K562 (cell line): ENCODE data around the gene FBL. TPM values are rescaled to one million over a fixed set of nuclear protein-coding genes. Genes with fewer than 3 reads are reported as not detected.

Source experiments
- ATAC-seq: fragments of 200-7000 bp; cut with Tn5 transposase; 3 replicates; pipeline ENCODE4 v1.9.1; 2020; ENCODE audit warnings: moderate library complexity
- BruUV-seq: library from RNA; stranded (reverse); fragments of 400-500 nt; replicated peaks from 2 replicates; lab custom pipeline; 2021; lab: Mats Ljungman, UMichigan
- CTCF ChIA-PET: fragments of 300-600 bp; formaldehyde crosslinking; extraction: SDS; loops from one replicate; lab custom pipeline; 2021; ENCODE audit warnings: low intra/inter-chr PET ratio; lab: Yijun Ruan, JAX
- POLR2A ChIA-PET: fragments of 300-600, 350-650 bp; sonication (Branson Sonifier 250); formaldehyde crosslinking; extraction: SDS; loops from one replicate; lab custom pipeline; 2021; ENCODE audit warnings: antibody characterized with exemption, inconsistent platforms; lab: Yijun Ruan, JAX
- DNase-seq, 4 experiments: peaks; one replicate each; pipeline versions ENCODE4 v3.0.0 to v3.0.0-alpha.2; 2011 to 2018; ENCODE audit warnings: low spot score in 3 of 4, mixed read lengths in 3 of 4; ENCODE audit errors: extremely low read depth in 1 of 4
- FAIRE-seq: peaks from 2 replicates; lab custom pipeline; 2011; peaks lifted over from hg19 to GRCh38; lab: Jason Lieb, UNC
- H2AFZ ChIP-seq: 2 replicates; pipeline ENCODE4 v1.6.0; 2011; ENCODE audit warnings: low read depth, low read length, control low read depth, inconsistent platforms
- H3K27ac ChIP-seq: fragments of 200-600 bp; 3 replicates; pipeline ENCODE4 v1.8.0; 2011; ENCODE audit warnings: low read depth, mild to moderate bottlenecking, control low read depth, inconsistent platforms, low read length, moderate library complexity, mixed read lengths; ENCODE audit errors: extremely low read depth
- H3K27me3 ChIP-seq, 2 experiments: fragments of 300-600 bp in 1 of 2; 2 replicates in 1 of 2; 3 replicates in 1 of 2; pipeline versions ENCODE4 v1.6.0 to v1.8.0; 2011; ENCODE audit warnings: inconsistent platforms in 2 of 2, low read length in 2 of 2, mild to moderate bottlenecking in 1 of 2, mixed read lengths in 1 of 2, moderate library complexity in 1 of 2; ENCODE audit not compliant: control insufficient read depth in 2 of 2, insufficient read depth in 2 of 2
- H3K36me3 ChIP-seq: fragments of 300-600 bp; 3 replicates; pipeline ENCODE4 v1.8.0; 2011; ENCODE audit warnings: mild to moderate bottlenecking, low read length, inconsistent platforms; ENCODE audit not compliant: control insufficient read depth, insufficient read depth
- H3K4me1 ChIP-seq, 2 experiments: fragments of 200-600 bp in 1 of 2; replicated peaks in 1 of 2; 2 replicates in 1 of 2; 3 replicates in 1 of 2; pipeline versions ENCODE4 v1.5.1 to v1.8.0; 2011; ENCODE audit warnings: inconsistent platforms in 2 of 2, low read length in 2 of 2, mild to moderate bottlenecking in 1 of 2, mixed read lengths in 1 of 2, moderate library complexity in 1 of 2; ENCODE audit not compliant: control insufficient read depth in 2 of 2, insufficient read depth in 2 of 2
- H3K4me2 ChIP-seq: 2 replicates; pipeline ENCODE4 v1.6.1; 2011; ENCODE audit warnings: low read length, control low read depth, inconsistent platforms, mixed read lengths; ENCODE audit not compliant: insufficient read depth
- H3K4me3 ChIP-seq: fragments of 200-600 bp; sonication (generic), shearing (Covaris generic); 2 replicates; pipeline ENCODE4 v1.5.1; 2016; ENCODE audit warnings: control low read depth, inconsistent platforms
- H3K79me2 ChIP-seq: fragments of 200-600 bp; 3 replicates; pipeline ENCODE4 v1.8.0; 2011; ENCODE audit warnings: low read length, inconsistent platforms; ENCODE audit not compliant: control insufficient read depth, insufficient read depth
- H3K9ac ChIP-seq, 2 experiments: 2 replicates each; pipeline versions ENCODE4 v1.6.0 to v1.6.1; 2011; ENCODE audit warnings: low read depth in 2 of 2, low read length in 2 of 2, control low read depth in 1 of 2, inconsistent platforms in 1 of 2, mild to moderate bottlenecking in 1 of 2, mixed read lengths in 1 of 2; ENCODE audit not compliant: insufficient read depth in 1 of 2
- H3K9me1 ChIP-seq: one replicate; pipeline ENCODE4 v1.6.0; 2011; ENCODE audit warnings: inconsistent platforms, mild to moderate bottlenecking, low read length, moderate library complexity; ENCODE audit not compliant: control insufficient read depth, insufficient read depth
- H3K9me3 ChIP-seq: replicated peaks from 2 replicates; pipeline ENCODE4 v1.5.1; 2011; ENCODE audit warnings: low read depth, low read length, inconsistent platforms; ENCODE audit not compliant: control insufficient read depth, insufficient read depth
- H4K20me1 ChIP-seq: replicated peaks from 2 replicates; pipeline ENCODE4 v1.6.1; 2011; ENCODE audit warnings: low read length, inconsistent platforms, mixed read lengths; ENCODE audit not compliant: control insufficient read depth, insufficient read depth
- AFF1 ChIP-seq, 2 experiments: fragments of 450-650 bp; IDR thresholded peaks; 2 replicates each; pipeline ENCODE4 v1.6.1; 2018; ENCODE audit warnings: mild to moderate bottlenecking in 2 of 2, low read depth in 1 of 2; ENCODE audit not compliant: partially characterized antibody in 2 of 2
- RBM15 ChIP-seq: fragments of 200-400 bp; formaldehyde crosslinking; IDR thresholded peaks from 2 replicates; pipeline ENCODE4 v1.6.1; 2018; ENCODE audit warnings: mild to moderate bottlenecking, low read length, moderate library complexity; ENCODE audit not compliant: insufficient read depth
- ZBTB33 ChIP-seq: sonication (generic); formaldehyde crosslinking; IDR thresholded peaks from 2 replicates; pipeline ENCODE4 v1.8.1; 2023; ENCODE audit warnings: mild to moderate bottlenecking, missing genetic modification reagents
- WGBS: fragments of 100-300 bp; shearing (Covaris generic); methylation state at CpG from one replicate; pipeline ENCODE4 v1.1.6; 2016; ENCODE audit warnings: low coverage, mixed read lengths; ENCODE audit not compliant: insufficient coverage; ENCODE audit errors: missing lambda C conversion rate; 5-methylcytosine and 5-hydroxymethylcytosine counted together
- in situ Hi-C: fragments of 300-500 bp; cut with MboI; formaldehyde crosslinking; loops from 4 replicates; pipeline ENCODE4 v1.15.0; 2018; ENCODE audit warnings: inconsistent platforms, mixed read lengths
- intact Hi-C: fragments of 100-400 bp; cut with micrococcal nuclease; formaldehyde crosslinking; loops from 2 replicates; pipeline ENCODE4 v1.14.2; 2022
- polyA plus RNA-seq, 8 experiments: library from polyadenylated mRNA; depleted of rRNA in 4 of 8; stranded (reverse) in 5 of 8; unstranded in 3 of 8; fragments of >200 nt; fragmentation: Nextera tagmentation in 2 of 8; fragmentation: Illumina TruSeq in 1 of 8; extraction: Ambion mirVana in 2 of 8; extraction: Trizol in 1 of 8; gene quantifications; 2 replicates each; pipeline versions ENCODE4 v1.2.1 to v1.2.3, GENCODE V29; 2011 to 2014; ENCODE audit warnings: inconsistent platforms in 1 of 8, missing spikeins in 1 of 8
- total RNA-seq, 7 experiments: library from RNA; depleted of rRNA in 6 of 7; stranded (reverse); fragments of >200 nt in 6 of 7; fragmentation: Illumina TruSeq in 2 of 7; extraction: Trizol in 2 of 7; gene quantifications; 2 replicates each; pipeline versions ENCODE4 v1.2.1 to v1.2.3, GENCODE V29; 2011 to 2021; ENCODE audit warnings: low replicate concordance in 1 of 7

Gene FBL
- total and polyA plus RNA-seq, 9 of the 15 experiments (the other 6 are each of a cell fraction or from before 2014, with no cell fraction given): 201 to 1,696 (median 696) TPM

DNA sequence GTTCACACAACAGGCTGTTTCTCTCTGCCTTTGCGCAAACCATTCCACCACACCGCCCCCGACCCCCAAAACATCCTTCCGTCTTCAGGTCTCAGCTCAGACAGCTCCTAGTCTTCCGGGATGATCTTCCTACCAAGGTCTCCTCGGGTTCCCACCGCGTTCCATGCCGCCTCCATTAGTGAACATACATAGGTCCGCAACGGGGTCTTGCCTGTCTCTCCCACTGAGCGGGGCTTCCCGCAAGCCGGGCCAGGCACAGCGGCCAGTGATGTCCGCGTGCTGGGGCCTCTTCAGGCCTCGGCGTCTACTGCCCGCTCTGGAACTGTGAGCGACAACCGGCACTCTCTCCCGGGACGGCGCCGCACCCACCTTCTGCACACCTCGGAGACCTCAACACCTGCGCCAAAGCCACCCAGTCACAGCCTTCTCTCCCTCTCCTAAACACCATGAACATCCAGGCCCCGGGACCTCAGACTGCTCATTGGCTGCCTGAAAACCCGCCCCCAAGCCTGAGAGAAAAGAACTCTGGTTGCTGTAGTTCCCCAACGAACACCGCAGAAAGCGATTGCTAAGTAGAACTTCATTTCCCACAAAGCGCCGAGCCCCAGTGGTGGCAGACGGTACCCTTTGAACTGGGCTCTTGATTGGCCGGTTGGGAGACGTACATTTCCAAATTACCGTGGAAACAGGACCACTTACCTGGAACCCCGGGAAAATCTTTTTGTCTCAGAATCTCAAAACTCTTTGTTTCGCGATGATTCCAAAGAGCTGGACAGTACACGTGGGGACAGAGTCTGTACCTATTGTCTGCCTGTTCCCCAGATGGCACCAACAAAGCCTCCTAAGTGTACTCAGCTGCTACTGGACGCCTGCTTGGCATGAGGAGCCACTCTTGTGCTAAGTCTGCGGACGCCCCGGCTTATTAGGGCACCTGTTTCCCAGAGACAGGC is 21.8 kb downstream of the FBL start:
- H3K4me2 ChIP-seq: no peak overlapping the region
- no peak for TF ChIP-seq RBM15
- TF ChIP-seq AFF1 (IDR thresholded peaks at IDR 0.05; ENCODE audit: low read depth in 1 of 2, partially characterized antibody in 2 of 2): peak in 1 of 2 experiments; percentile 34
- peak; percentile 38; the same call in 1 of the 2 replicates for TF ChIP-seq ZBTB33 (CRISPR knock-in tag)

More for the DNA sequence above, 21.8 kb downstream of the FBL start:
- H3K9me1 ChIP-seq: peaks cover under 1% of the 10 kb centered on the region
- FAIRE-seq (no peak), DNase-seq (no peak), ATAC-seq (peak; percentile 75)
- in situ Hi-C loops (no loop called here), intact Hi-C loops (no loop called here)
- no peaks in the 10 kb centered on the region for H3K79me2 ChIP-seq
- no peak overlapping the region; a peak in 1 of 4 replicates for H3K9ac ChIP-seq
- WGBS: 90% methylated on average over 30 of the region's 47 CpGs
- no peak overlapping the region for H3K4me3 ChIP-seq
- no peak overlapping the region for H3K27ac ChIP-seq
- no TSS peak for BruUV-seq
- H2AFZ ChIP-seq: no peak overlapping the region
- no peaks in the 10 kb centered on the region for H3K27me3 ChIP-seq
- no peaks in the 10 kb centered on the region for H3K9me3 ChIP-seq
- ChIA-PET POLR2A (interaction anchor here (1.4 kb wide), 1 partner anchor 9 kb away, joined by 5 read pairs; no protein-coding TSS in a partner anchor), CTCF (no interaction called here)
- peaks cover 0 to 11% of the 10 kb centered on the region in 2 experiments; a peak in 2 of 5 replicates for H3K4me1 ChIP-seq
- H3K36me3 ChIP-seq: peaks cover 39% of the 10 kb centered on the region; the same call in 1 of the 3 replicates
- no peaks in the 10 kb centered on the region; the same call in 1 of the 2 replicates for H4K20me1 ChIP-seq
